Keratinocyte (primary cell): ENCODE results near the gene SEMA3D. TPM values are rescaled to one million over a fixed set of nuclear protein-coding genes. Genes with fewer than 3 reads are reported as not detected.

Experiments used
- DNase-seq: peaks from one replicate; pipeline ENCODE4 v3.0.0-alpha.2; 2011; ENCODE audit warnings: low read depth, missing footprints, low spot score
- FAIRE-seq: peaks from 2 replicates; lab custom pipeline; 2011; peaks lifted over from hg19 to GRCh38; lab: Jason Lieb, UNC
- H2AFZ ChIP-seq: 2 replicates; pipeline ENCODE4 v1.6.0; 2012; ENCODE audit warnings: low read length, control low read depth, inconsistent platforms; ENCODE audit not compliant: control insufficient read depth
- H3K27ac ChIP-seq: 2 replicates; pipeline ENCODE4 v1.5.1; 2011; ENCODE audit warnings: low read length; ENCODE audit not compliant: control insufficient read depth, insufficient read depth
- H3K27me3 ChIP-seq: 3 replicates; pipeline ENCODE4 v1.6.0; 2011; ENCODE audit warnings: low read length; ENCODE audit not compliant: control insufficient read depth, insufficient read depth; ENCODE audit errors: extremely low read depth
- H3K36me3 ChIP-seq, 2 experiments: 2 replicates in 1 of 2; 3 replicates in 1 of 2; pipeline ENCODE4 v1.5.1; 2011; ENCODE audit warnings: low read length in 2 of 2, mild to moderate bottlenecking in 1 of 2; ENCODE audit not compliant: control insufficient read depth in 2 of 2, insufficient read depth in 2 of 2; ENCODE audit errors: extremely low read depth in 1 of 2
- H3K4me1 ChIP-seq: 3 replicates; pipeline ENCODE4 v1.5.1; 2011; ENCODE audit warnings: low read length; ENCODE audit not compliant: control insufficient read depth, insufficient read depth; ENCODE audit errors: extremely low read depth
- H3K4me2 ChIP-seq: 3 replicates; pipeline ENCODE4 v1.6.0; 2011; ENCODE audit warnings: low read depth, low read length; ENCODE audit not compliant: control insufficient read depth, insufficient read depth; ENCODE audit errors: extremely low read depth
- H3K4me3 ChIP-seq, 3 experiments: fragments of 200-600 bp in 1 of 3; sonication (generic) in 1 of 3; 2 replicates in 2 of 3; 3 replicates in 1 of 3; pipeline ENCODE4 v1.5.1; 2011 to 2016; ENCODE audit warnings: low read length in 3 of 3, mild to moderate bottlenecking in 3 of 3, control low read depth in 2 of 3, inconsistent platforms in 1 of 3, low read depth in 1 of 3, mixed read lengths in 1 of 3, mixed run types in 1 of 3, moderate library complexity in 1 of 3; ENCODE audit not compliant: control insufficient read depth in 2 of 3, insufficient read depth in 2 of 3; ENCODE audit errors: extremely low read depth in 1 of 3
- H3K79me2 ChIP-seq: 2 replicates; pipeline ENCODE4 v1.6.0; 2012; ENCODE audit warnings: low read length; ENCODE audit not compliant: control insufficient read depth, insufficient read depth
- H3K9ac ChIP-seq: 3 replicates; pipeline ENCODE4 v1.6.0; 2011; ENCODE audit warnings: low read length; ENCODE audit not compliant: control insufficient read depth, insufficient read depth; ENCODE audit errors: extremely low read depth
- H3K9me1 ChIP-seq: 3 replicates; pipeline ENCODE4 v1.6.0; 2011; ENCODE audit warnings: low read length; ENCODE audit not compliant: control insufficient read depth, insufficient read depth; ENCODE audit errors: extremely low read depth
- H3K9me3 ChIP-seq: 2 replicates; pipeline ENCODE4 v1.5.1; 2012; ENCODE audit warnings: low read depth, low read length; ENCODE audit not compliant: control insufficient read depth
- H4K20me1 ChIP-seq: 3 replicates; pipeline ENCODE4 v1.6.0; 2011; ENCODE audit warnings: low read length; ENCODE audit not compliant: control insufficient read depth, insufficient read depth; ENCODE audit errors: extremely low read depth
- CTCF ChIP-seq, 3 experiments: IDR thresholded peaks in 1 of 3; conservative IDR thresholded peaks in 1 of 3; optimal IDR thresholded peaks in 1 of 3; 2 replicates in 2 of 3; 3 replicates in 1 of 3; pipeline versions ENCODE3 to v1.5.1; 2011; ENCODE audit warnings: low read length in 3 of 3, mild to moderate bottlenecking in 3 of 3, moderate library complexity in 2 of 3, control low read depth in 1 of 3, inconsistent platforms in 1 of 3; ENCODE audit not compliant: insufficient read depth in 2 of 3; ENCODE audit errors: extremely low read depth in 1 of 3
- EZH2 ChIP-seq: IDR thresholded peaks from one replicate; pipeline ENCODE4 v1.6.1; 2012; ENCODE audit warnings: inconsistent platforms, mild to moderate bottlenecking, low read length, moderate library complexity
- dilution Hi-C: fragments of 300-500 bp; cut with MboI; formaldehyde crosslinking; loops from one replicate; pipeline ENCODE4 v1.7.0; 2020; ENCODE audit warnings: low sequenced_read_pairs; ENCODE audit not compliant: extremely low pct_ligation_motif_present
- polyA plus RNA-seq, 5 experiments: library from polyadenylated mRNA; depleted of rRNA in 3 of 5; stranded (reverse) in 3 of 5; stranded (forward) in 1 of 5; unstranded in 1 of 5; fragments of >200 nt; gene quantifications; 1 replicate in 1 of 5; 2 replicates in 3 of 5; 3 replicates in 1 of 5; pipeline versions ENCODE4 v1.2.1 to v1.2.3, GENCODE V29; 2011 to 2012; ENCODE audit warnings: missing spikeins in 2 of 5, low read depth in 1 of 5, low replicate concordance in 1 of 5

SEMA3D gene
- polyA plus RNA-seq, 1 donor (not counting 4 experiments of a cell fraction or from before 2014, with no cell fraction given) = 5.2 TPM

- Histone ChIP-seq H3K27ac (no peak overlapping the region), H3K9ac (no peak overlapping the region), H3K4me2 (no peak overlapping the region), H3K9me3 (no peaks in the 10 kb centered on the region), H3K4me1 (no peaks in the 10 kb centered on the region), H2AFZ (no peak overlapping the region), H4K20me1 (no peaks in the 10 kb centered on the region), H3K4me3 (no peak overlapping the region), H3K9me1 (no peaks in the 10 kb centered on the region), H3K27me3 (no peaks in the 10 kb centered on the region), H3K36me3 (no peaks in the 10 kb centered on the region), H3K79me2 (no peaks in the 10 kb centered on the region)
- DNase-seq (no peak), FAIRE-seq (no peak)
- dilution Hi-C loops = no loop called here
- TF ChIP-seq CTCF (optimal IDR thresholded peaks at IDR 0.05 in 1 of 3, IDR thresholded peaks at IDR 0.05 in 1 of 3, conservative IDR thresholded peaks at IDR 0.05 in 1 of 3; ENCODE audit: extremely low read depth in 1 of 3, insufficient read depth in 2 of 3, low read length in 3 of 3) = no peak
- no peak for TF ChIP-seq EZH2
Observed at GRCh38 chr7:85078181-85078580, 108.7 kb downstream of the SEMA3D start.

- dilution Hi-C loops = no loop called here
- Histone ChIP-seq H3K4me2 (no peak overlapping the region), H3K79me2 (no peaks in the 10 kb centered on the region), H2AFZ (no peak overlapping the region), H3K27ac (no peak overlapping the region), H3K9me3 (no peaks in the 10 kb centered on the region), H3K4me3 (no peak overlapping the region), H3K9me1 (no peaks in the 10 kb centered on the region), H3K27me3 (no peaks in the 10 kb centered on the region), H3K4me1 (peaks cover 8% of the 10 kb centered on the region), H3K36me3 (no peaks in the 10 kb centered on the region), H4K20me1 (no peaks in the 10 kb centered on the region), H3K9ac (no peak overlapping the region)
- no peak for TF ChIP-seq CTCF (optimal IDR thresholded peaks at IDR 0.05 in 1 of 3, IDR thresholded peaks at IDR 0.05 in 1 of 3, conservative IDR thresholded peaks at IDR 0.05 in 1 of 3; ENCODE audit: extremely low read depth in 1 of 3, insufficient read depth in 2 of 3, low read length in 3 of 3)
- no peak for TF ChIP-seq EZH2
- DNase-seq (no peak), FAIRE-seq (no peak)
Observed at GRCh38 chr7:85075864-85076263, 111.0 kb downstream of the SEMA3D start.
